WTC11 (cell line): Measurements from ENCODE around the gene COL4A5. TPM values are rescaled to one million over a fixed set of nuclear protein-coding genes. Genes with fewer than 3 reads are reported as not detected.

ENCODE experiments used
- ATAC-seq: fragments of 200-7000 bp; cut with Tn5 transposase; 2 replicates; pipeline ENCODE4 v1.10.0; 2021; ENCODE audit warnings: mild to moderate bottlenecking, moderate library complexity
- CTCF ChIA-PET: fragments of 300-600 bp; sonication (Branson Sonifier 250); formaldehyde crosslinking; loops from one replicate; lab custom pipeline; 2021; ENCODE audit warnings: antibody characterized with exemption; lab: Charles Lee
- POLR2A ChIA-PET: fragments of 350-600 bp; sonication (Branson Sonifier 250); formaldehyde crosslinking; loops from one replicate; lab custom pipeline; 2021; ENCODE audit warnings: antibody characterized with exemption; lab: Charles Lee
- DNase-seq: peaks from one replicate; pipeline ENCODE4 v3.0.0; 2021; ENCODE audit warnings: low spot score
- H3K27ac Mint-ChIP-seq: 2 replicates; pipeline ENCODE4 v1.8.0; 2021; ENCODE audit warnings: mixed read lengths
- H3K27me3 Mint-ChIP-seq: 2 replicates; pipeline ENCODE4 v1.8.0; 2021; ENCODE audit warnings: low read depth, mild to moderate bottlenecking, moderate library complexity, mixed read lengths
- H3K36me3 Mint-ChIP-seq: 2 replicates; pipeline ENCODE4 v1.8.0; 2021; ENCODE audit warnings: mixed read lengths
- H3K4me1 Mint-ChIP-seq: 2 replicates; pipeline ENCODE4 v1.8.0; 2022; ENCODE audit warnings: mixed read lengths
- H3K4me3 Mint-ChIP-seq: 2 replicates; pipeline ENCODE4 v1.8.0; 2021; ENCODE audit warnings: mild to moderate bottlenecking, moderate library complexity, mixed read lengths
- H3K9me3 Mint-ChIP-seq: 2 replicates; pipeline ENCODE4 v1.8.0; 2021; ENCODE audit warnings: mixed read lengths
- AR ChIP-seq: fragments of 250-450 bp; sonication (Bioruptor Pico); IDR thresholded peaks from 2 replicates; pipeline ENCODE4 v1.9.0; 2021; ENCODE audit warnings: mild to moderate bottlenecking
- ATF1 ChIP-seq: sonication (generic); formaldehyde crosslinking; IDR thresholded peaks from 2 replicates; pipeline ENCODE4 v1.8.1; 2023; ENCODE audit warnings: mild to moderate bottlenecking, moderate library complexity, missing genetic modification reagents
- EMX1 ChIP-seq: fragments of 250-450 bp; sonication (Bioruptor Pico); IDR thresholded peaks from 2 replicates; pipeline ENCODE4 v1.8.0; 2021; ENCODE audit warnings: mild to moderate bottlenecking
- FOXJ3 ChIP-seq: sonication (generic); formaldehyde crosslinking; IDR thresholded peaks from 2 replicates; pipeline ENCODE4 v1.9.0; 2021; ENCODE audit warnings: missing genetic modification reagents, mild to moderate bottlenecking, borderline replicate concordance
- FOXK1 ChIP-seq: sonication (generic); formaldehyde crosslinking; IDR thresholded peaks from 2 replicates; pipeline ENCODE4 v1.8.0; 2022; ENCODE audit warnings: mild to moderate bottlenecking, moderate library complexity, missing genetic modification reagents
- GTF2I ChIP-seq: fragments of 250-450 bp; sonication (Bioruptor Pico); conservative IDR thresholded peaks from 2 replicates; pipeline ENCODE4 v1.4.0; 2021; ENCODE audit warnings: mild to moderate bottlenecking
- KAT7 ChIP-seq: sonication (generic); formaldehyde crosslinking; IDR thresholded peaks from 2 replicates; pipeline ENCODE4 v1.8.1; 2023; ENCODE audit warnings: missing genetic modification reagents, mild to moderate bottlenecking, borderline replicate concordance
- MLX ChIP-seq: sonication (generic); formaldehyde crosslinking; IDR thresholded peaks from 2 replicates; pipeline ENCODE4 v1.8.1; 2023; ENCODE audit warnings: mild to moderate bottlenecking, missing genetic modification reagents, moderate library complexity
- NR3C1 ChIP-seq: sonication (generic); formaldehyde crosslinking; conservative IDR thresholded peaks from 2 replicates; pipeline ENCODE4 v1.8.1; 2023; ENCODE audit warnings: low read depth, mild to moderate bottlenecking, missing genetic modification reagents
- PRDM15 ChIP-seq: sonication (generic); formaldehyde crosslinking; IDR thresholded peaks from 2 replicates; pipeline ENCODE4 v1.8.0; 2022; ENCODE audit warnings: missing genetic modification reagents
- PRRX2 ChIP-seq: fragments of 250-450 bp; sonication (Bioruptor Pico); IDR thresholded peaks from 2 replicates; pipeline ENCODE4 v1.8.0; 2021; ENCODE audit warnings: mild to moderate bottlenecking
- RORB ChIP-seq: fragments of 250-450 bp; sonication (Bioruptor Pico); IDR thresholded peaks from 2 replicates; pipeline ENCODE4 v1.9.0; 2021; ENCODE audit warnings: mild to moderate bottlenecking
- ZMAT4 ChIP-seq: fragments of 250-450 bp; sonication (Bioruptor Pico); IDR thresholded peaks from 2 replicates; pipeline ENCODE4 v1.9.0; 2021; ENCODE audit warnings: mild to moderate bottlenecking
- ZNF317 ChIP-seq: sonication (generic); formaldehyde crosslinking; IDR thresholded peaks from 2 replicates; pipeline ENCODE4 v1.8.1; 2023; ENCODE audit warnings: low read depth, mild to moderate bottlenecking, moderate library complexity, missing genetic modification reagents, borderline replicate concordance
- ZNF512 ChIP-seq: sonication (generic); formaldehyde crosslinking; IDR thresholded peaks from 2 replicates; pipeline ENCODE4 v1.8.1; 2022; ENCODE audit warnings: missing genetic modification reagents, borderline replicate concordance
- ZNF532 ChIP-seq: fragments of 250-450 bp; sonication (Bioruptor Pico); IDR thresholded peaks from 2 replicates; pipeline ENCODE4 v1.9.0; 2021; ENCODE audit warnings: mild to moderate bottlenecking, borderline replicate concordance
- total RNA-seq: library from RNA; stranded (reverse); gene quantifications from 3 replicates; pipeline ENCODE4 v1.2.3, GENCODE V29; 2021

The COL4A5 gene
- total RNA-seq, 1 experiment from 2014 or later: 30.7 TPM

GRCh38 chrX:108399418-108400165 lies 40.0 kb upstream of the COL4A5 start:
- Mint-ChIP-seq H3K36me3 (no peaks in the 10 kb centered on the region), H3K9me3 (no peaks in the 10 kb centered on the region), H3K4me1 (peaks cover 36% of the 10 kb centered on the region), H3K27ac (no peak overlapping the region), H3K4me3 (no peak overlapping the region), H3K27me3 (no peaks in the 10 kb centered on the region; the same call in 1 of the 2 replicates)
- CTCF ChIA-PET: no interaction called here
- DNase-seq: no peak
- TF ChIP-seq MLX (CRISPR knock-in tag) (no peak), ATF1 (CRISPR knock-in tag) (no peak), GTF2I (CRISPR knock-in tag) (no peak), ZNF317 (CRISPR knock-in tag) (no peak), AR (CRISPR knock-in tag) (no peak), ZNF512 (no peak), NR3C1 (CRISPR knock-in tag) (no peak)
- ATAC-seq: no peak
- POLR2A ChIA-PET: no interaction called here

- ChIA-PET CTCF (no interaction called here), POLR2A (no interaction called here)
- Mint-ChIP-seq H3K4me3 (no peak overlapping the region), H3K9me3 (no peaks in the 10 kb centered on the region), H3K36me3 (no peaks in the 10 kb centered on the region), H3K27me3 (no peaks in the 10 kb centered on the region), H3K4me1 (peaks cover 43% of the 10 kb centered on the region), H3K27ac (no peak overlapping the region)
- DNase-seq: no peak
- TF ChIP-seq RORB (CRISPR knock-in tag): no peak
- TF ChIP-seq EMX1 (CRISPR knock-in tag): no peak
- no peak for ATAC-seq
Measured at GRCh38 chrX:108412783-108413182, 26.9 kb upstream of the COL4A5 start.

GRCh38 chrX:108415146-108415545 lies 24.5 kb upstream of the COL4A5 start:
- H3K4me3 Mint-ChIP-seq: no peak overlapping the region
- DNase-seq: no peak
- no peak overlapping the region for H3K27ac Mint-ChIP-seq
- no peaks in the 10 kb centered on the region for H3K36me3 Mint-ChIP-seq
- H3K4me1 Mint-ChIP-seq: peaks cover 61% of the 10 kb centered on the region
- no peaks in the 10 kb centered on the region for H3K27me3 Mint-ChIP-seq
- POLR2A ChIA-PET: no interaction called here
- ATAC-seq: no peak
- no peaks in the 10 kb centered on the region for H3K9me3 Mint-ChIP-seq
- CTCF ChIA-PET: no interaction called here
- TF ChIP-seq FOXJ3 (CRISPR knock-in tag) (no peak), PRRX2 (CRISPR knock-in tag) (no peak), ZMAT4 (no peak), PRDM15 (CRISPR knock-in tag) (no peak), KAT7 (CRISPR knock-in tag) (no peak), ZNF532 (no peak), FOXK1 (CRISPR knock-in tag) (no peak)
